HG03558 (cell line): Measurements from ENCODE around the gene ZC3H12A.

ENCODE experiments used
- ATAC-seq: cut with Tn5 transposase; IDR thresholded peaks from one replicate; pipeline ENCODE4 v1.9.1; 2021; ENCODE audit warnings: moderate number of reproducible peaks; ENCODE audit not compliant: unreplicated experiment; ENCODE audit errors: extremely low read depth

The ZC3H12A gene

GRCh38 chr1:37453647-37454046, 20.7 kb upstream of the ZC3H12A start:
- no peak for ATAC-seq

GRCh38 chr1:37455516-37455915, 18.9 kb upstream of the ZC3H12A start:
- no peak for ATAC-seq

DNA sequence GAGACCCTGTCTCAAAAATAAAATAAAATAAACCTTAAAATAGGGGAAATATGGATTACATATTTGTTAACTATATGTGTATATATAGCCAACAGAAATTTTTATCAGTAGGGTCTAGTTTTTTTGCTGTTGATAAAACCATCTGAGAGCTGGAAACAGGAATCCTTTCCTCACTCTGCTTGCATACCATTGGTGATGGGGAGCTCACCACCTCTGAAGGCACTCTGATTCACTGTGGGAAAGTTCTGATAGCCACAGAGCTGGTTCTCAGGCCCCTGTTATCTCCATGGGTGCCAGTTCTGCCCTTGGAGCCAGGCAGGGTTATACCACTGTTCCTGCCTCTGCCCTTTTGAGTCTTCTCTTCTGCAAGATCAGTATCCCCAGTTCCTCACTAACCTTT, 17.8 kb upstream of the ZC3H12A start:
- no peak for ATAC-seq

GRCh38 chr1:37458551-37458950, 15.8 kb upstream of the ZC3H12A start:
- no peak for ATAC-seq

- no peak for ATAC-seq
These were observed 12.5 kb upstream of the ZC3H12A start for GRCh38 chr1:37461698-37462436.

- no peak for ATAC-seq
These were observed 9.9 kb upstream of the ZC3H12A start for GRCh38 chr1:37464443-37464842.

GRCh38 chr1:37465593-37466517, 8.5 kb upstream of the ZC3H12A start:
- ATAC-seq, result no peak

DNA sequence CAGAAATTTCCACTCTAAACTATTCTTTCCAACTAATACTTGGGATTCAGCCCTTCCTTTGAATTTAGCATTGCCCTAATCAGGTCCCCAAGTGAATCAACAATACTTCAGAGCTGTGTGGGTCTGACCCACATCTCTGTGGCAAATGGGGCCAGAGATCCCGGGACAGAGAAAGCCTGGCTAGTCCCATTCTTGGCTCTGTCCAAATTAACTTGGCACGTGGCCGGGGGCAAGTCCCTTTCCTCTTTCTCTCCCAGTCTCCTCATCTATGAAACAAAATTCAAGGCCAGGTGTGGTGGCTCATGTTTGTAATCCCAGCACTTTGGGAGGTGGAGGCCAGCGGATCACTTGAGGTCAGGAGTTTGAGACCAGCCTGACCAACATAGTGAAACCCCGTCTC, 6.3 kb upstream of the ZC3H12A start:
- no peak for ATAC-seq

GRCh38 chr1:37469386-37469785, 5.0 kb upstream of the ZC3H12A start:
- no peak for ATAC-seq

- no peak for ATAC-seq
These were observed 2.8 kb upstream of the ZC3H12A start for GRCh38 chr1:37471345-37472231.

GRCh38 chr1:37472281-37472680, 2.1 kb upstream of the ZC3H12A start:
- ATAC-seq, result no peak

GRCh38 chr1:37472994-37473393, 1.4 kb upstream of the ZC3H12A start:
- ATAC-seq, result no peak

GRCh38 chr1:37473431-37474045, 842 bp upstream of the ZC3H12A start:
- no peak for ATAC-seq

GRCh38 chr1:37474697-37475379, 458 bp downstream of the ZC3H12A start:
- no peak for ATAC-seq

GRCh38 chr1:37475380-37476086, 1.2 kb downstream of the ZC3H12A start:
- ATAC-seq, result no peak

DNA sequence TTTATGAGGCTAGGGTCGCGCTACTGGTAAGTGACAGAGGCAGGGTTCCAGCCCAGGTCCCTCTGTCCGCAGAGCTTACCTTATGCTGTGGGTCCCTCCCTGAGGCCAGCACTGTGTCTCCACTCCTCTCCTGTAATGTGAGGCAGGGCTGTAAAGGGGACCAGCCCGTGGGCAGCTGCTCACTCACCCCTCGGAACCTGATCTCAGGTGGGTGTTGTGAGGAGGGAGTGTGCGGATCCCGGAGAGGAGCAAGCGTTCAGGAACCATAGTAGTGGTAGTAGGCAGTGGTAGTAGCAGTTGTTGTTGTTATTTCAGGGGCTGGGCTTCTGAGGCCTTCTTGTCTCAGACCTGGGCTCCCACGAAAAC, 1.7 kb downstream of the ZC3H12A start:
- no peak for ATAC-seq

DNA sequence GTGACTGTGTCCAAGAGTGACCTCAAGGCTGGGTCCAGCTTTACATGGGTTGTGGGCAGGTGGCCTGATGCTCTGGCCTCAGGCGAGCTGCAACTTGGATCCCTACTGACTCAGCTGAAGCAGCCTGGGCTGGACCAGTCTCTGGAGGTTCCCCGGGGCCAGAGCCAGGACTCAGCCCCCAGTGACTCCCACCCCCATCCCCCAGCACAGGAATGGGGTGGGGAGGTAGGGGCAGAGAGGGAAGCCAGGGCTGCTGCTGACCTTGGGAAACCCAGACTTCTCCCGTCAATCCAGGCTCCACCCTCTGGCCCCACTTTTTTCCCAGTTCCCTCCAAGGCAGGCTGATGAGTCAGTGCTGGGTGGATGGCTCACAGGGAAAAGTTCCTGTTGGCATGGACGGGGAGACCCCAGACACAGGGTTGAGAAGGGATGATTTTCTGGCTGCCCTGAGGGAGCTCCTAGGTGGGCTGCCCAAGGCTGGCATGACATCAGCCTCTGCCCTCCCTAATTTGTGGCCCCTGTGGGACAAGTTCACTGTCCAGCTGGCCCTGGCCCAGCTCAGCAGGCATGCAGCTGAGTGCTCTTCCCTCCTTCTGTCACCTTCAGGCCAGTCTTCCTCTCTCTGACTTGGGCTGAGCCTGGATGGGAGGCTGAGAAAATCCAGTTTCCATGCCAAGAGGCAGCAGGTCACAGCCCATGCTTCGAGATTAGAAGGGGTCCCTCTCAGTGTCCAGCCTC, 2.2 kb downstream of the ZC3H12A start:
- ATAC-seq, result no peak

DNA sequence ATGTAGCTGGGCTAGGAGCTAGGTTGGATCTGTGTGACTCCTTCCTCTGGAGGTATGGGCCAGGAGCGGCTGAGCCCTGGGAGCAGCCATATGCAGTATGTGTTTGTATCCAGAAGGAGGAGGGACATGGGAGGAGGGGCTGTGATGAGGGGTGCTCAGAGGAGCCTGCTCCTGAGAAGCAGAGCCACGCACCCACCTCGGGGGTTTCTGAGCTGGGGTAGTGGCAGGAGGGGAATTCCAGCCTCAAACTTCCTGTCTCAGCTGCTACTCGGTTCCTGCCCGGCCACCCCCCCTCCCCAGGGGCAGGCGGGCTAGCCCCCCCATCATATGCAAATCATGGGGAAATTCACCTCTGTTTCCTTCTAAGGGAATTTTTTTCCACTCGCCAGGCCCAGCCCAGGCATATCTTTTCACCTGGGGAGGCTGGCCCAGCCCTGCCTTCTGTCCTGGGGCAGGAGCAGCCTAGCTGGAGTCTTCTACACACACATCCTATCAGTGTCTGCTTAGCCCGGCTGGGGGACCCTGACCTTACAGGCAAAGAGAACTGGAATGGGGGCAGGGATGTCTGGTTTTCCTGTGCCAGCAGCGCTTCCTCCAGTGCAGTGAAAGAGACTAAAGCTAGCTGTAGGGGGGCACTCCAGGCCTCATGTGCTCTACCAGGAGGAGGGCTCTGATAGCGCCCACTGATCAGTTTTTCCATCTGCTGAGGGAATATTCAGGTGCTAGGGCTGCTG, 3.0 kb downstream of the ZC3H12A start:
- no peak for ATAC-seq
